ENCODE measurements around the gene PBX1.
A peak's percentile ranks its signal among the peaks of the same experiment; 100 is the strongest.

PBX1 gene

GRCh38 chr1:164635059-164635802, 76.2 kb downstream of the PBX1 start:
- no peaks in the 10 kb centered on the region for H3K36me3 Mint-ChIP-seq

DNA sequence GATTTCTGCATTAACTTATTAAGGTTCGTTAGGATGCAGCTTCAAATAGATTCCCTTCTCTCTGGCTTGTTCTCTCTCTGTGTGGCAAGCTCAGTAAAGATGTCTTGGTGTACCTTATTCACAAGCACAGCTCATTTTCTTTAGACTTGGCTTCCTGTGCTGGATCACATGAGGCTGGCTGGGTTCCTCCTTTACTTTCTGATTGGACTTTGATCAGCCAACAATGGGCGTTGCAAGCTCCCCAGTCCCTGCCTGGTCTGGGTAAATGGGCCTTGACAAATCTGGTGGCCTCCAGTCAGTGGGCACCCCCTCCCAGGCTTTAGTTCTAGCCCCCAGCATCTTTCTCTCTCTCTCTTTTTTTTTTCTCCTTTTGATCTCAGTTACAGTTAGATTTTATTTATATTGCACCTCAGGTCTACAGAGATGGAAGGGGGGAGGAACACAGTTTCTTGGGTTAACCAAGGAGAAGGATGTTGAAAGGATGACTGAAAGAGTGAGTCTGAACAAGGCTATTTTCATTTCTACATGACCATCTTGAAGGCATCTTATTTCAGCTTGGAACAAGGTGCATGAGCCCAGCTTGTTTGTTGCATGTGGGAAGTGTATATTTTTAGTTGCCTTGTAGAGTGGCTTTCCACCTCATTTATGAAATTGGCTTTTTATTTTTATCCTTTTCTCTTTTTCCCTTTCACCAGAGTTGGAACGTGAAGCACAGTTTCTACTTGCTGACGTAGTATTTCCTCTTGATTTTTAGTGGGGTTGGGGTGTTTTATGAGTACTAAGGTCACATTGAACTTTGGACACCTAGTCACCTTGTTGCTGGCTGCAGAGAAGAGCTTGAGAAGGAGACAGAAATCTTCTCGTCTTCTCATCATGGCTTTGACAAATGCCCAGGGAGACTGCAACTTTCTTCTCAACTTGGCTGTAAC, 77.1 kb downstream of the PBX1 start:
- DNase-seq (ENCODE audit: low spot score in 2 of 2) (no peak), ATAC-seq (no peak)
- H3K4me3 Mint-ChIP-seq = no peak overlapping the region
- H3K9me3 Mint-ChIP-seq = no peaks in the 10 kb centered on the region
- no peak overlapping the region for H3K27ac Mint-ChIP-seq
- no peaks in the 10 kb centered on the region for H3K4me1 Mint-ChIP-seq
- H3K36me3 Mint-ChIP-seq = no peaks in the 10 kb centered on the region

More at GRCh38 chr1:164635059-164635802, 76.2 kb downstream of the PBX1 start:
- Mint-ChIP-seq H3K4me3 (no peak overlapping the region), H3K27ac (no peak overlapping the region), H3K9me3 (no peaks in the 10 kb centered on the region), H3K4me1 (no peaks in the 10 kb centered on the region)
- DNase-seq (ENCODE audit: low spot score in 2 of 2) (no peak), ATAC-seq (no peak)

- no peak for ATAC-seq
- Mint-ChIP-seq H3K27ac (no peak overlapping the region), H3K4me1 (no peaks in the 10 kb centered on the region), H3K36me3 (no peaks in the 10 kb centered on the region), H3K9me3 (no peaks in the 10 kb centered on the region), H3K4me3 (no peak overlapping the region)
- no peak for DNase-seq (ENCODE audit: low spot score in 2 of 2)
Measured at GRCh38 chr1:164636757-164637156, 77.8 kb downstream of the PBX1 start.

DNA sequence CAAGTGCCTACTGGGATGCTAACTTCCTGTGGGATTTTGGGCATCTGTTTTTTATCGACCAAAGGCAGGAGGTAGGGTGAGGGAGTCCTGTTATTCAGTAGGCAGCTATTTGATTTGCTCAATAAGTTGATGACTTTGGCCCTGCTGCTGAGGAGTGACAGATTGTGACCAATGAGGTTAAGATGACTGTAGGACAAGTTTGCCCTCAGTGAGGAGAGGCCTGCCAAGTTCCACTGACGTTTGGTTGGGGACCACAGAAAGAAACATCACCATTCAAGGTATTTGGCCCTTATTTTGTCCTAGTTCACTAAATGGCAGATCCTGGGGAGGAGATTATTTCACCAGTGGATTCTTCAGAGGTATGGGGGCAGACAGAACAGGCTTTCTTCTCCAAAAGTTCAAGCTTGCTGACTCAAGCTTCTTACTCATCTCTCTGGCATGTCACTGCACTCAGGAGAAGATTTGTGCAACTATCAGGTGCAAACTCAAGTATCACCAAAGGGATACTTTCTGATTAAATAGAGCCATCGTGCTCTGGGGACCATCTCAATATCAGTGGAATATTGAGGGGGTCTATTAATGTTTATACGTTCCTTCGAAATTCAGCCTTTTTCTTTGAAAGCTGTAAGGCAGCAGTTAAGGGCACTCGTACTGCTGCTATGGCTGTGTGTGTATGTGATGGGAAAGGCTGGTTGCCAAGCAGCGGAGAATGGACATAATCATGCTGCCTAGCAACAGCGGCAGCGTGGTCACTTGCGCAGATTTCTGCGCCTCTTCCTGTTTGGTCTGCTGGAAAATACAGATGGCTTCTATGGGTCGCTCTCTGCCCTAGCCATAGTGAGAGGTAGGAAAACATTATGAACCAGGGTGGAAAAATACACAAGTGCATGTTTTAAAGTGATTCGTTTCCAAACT, 78.7 kb downstream of the PBX1 start:
- Mint-ChIP-seq H3K9me3 (no peaks in the 10 kb centered on the region), H3K4me1 (no peaks in the 10 kb centered on the region), H3K36me3 (no peaks in the 10 kb centered on the region), H3K27ac (no peak overlapping the region), H3K4me3 (no peak overlapping the region)
- DNase-seq (ENCODE audit: low spot score in 2 of 2) = no peak
- no peak for ATAC-seq

DNA sequence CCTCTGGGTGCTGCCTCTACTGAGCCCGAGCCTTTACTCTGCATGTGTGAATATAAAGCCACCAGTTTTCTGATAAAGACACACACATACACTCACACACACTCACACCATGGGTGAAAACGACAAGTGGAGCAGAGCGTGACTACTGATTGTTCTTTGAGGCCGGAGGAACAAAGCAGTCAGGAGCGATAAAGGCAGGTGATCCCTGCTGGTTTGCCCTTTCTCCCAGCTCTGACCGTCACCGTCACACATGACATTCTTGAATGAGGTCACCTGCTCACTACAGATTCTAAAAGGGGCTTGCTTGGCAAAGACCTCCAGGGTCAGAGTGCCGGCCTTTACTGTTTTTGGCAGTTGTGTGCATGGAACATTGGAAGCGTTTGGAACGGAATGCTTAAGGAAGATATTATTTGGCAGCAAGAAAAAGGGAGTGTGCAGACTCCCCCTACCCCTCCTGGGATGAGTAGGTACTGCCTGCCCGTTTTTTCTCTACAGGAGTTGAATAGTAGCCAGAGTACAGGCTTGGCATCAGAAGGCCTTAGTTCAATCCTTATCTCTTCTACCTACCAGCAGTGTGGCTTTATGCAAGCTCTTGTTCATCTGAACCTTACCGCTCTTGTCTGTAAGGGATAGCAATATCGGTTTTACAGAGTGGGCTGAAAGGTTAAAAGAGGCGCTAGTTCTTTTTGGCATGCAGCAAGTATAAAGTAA, 79.7 kb downstream of the PBX1 start:
- Mint-ChIP-seq H3K4me3 (no peak overlapping the region), H3K27ac (no peak overlapping the region), H3K4me1 (no peaks in the 10 kb centered on the region), H3K36me3 (no peaks in the 10 kb centered on the region), H3K9me3 (no peaks in the 10 kb centered on the region)
- ATAC-seq (no peak), DNase-seq (ENCODE audit: low spot score in 2 of 2) (no peak)

GRCh38 chr1:164640686-164641352, 81.8 kb downstream of the PBX1 start:
- no peak overlapping the region for H3K4me3 Mint-ChIP-seq
- H3K4me1 Mint-ChIP-seq = no peaks in the 10 kb centered on the region
- no peaks in the 10 kb centered on the region for H3K9me3 Mint-ChIP-seq
- no peak for ATAC-seq
- H3K36me3 Mint-ChIP-seq = no peaks in the 10 kb centered on the region
- no peak overlapping the region for H3K27ac Mint-ChIP-seq
- DNase-seq (ENCODE audit: low spot score in 2 of 2) = no peak

GRCh38 chr1:164641353-164641730, 82.4 kb downstream of the PBX1 start:
- DNase-seq (ENCODE audit: low spot score in 2 of 2) = no peak
- ATAC-seq = peak; percentile 48
- Mint-ChIP-seq H3K27ac (no peak overlapping the region), H3K36me3 (no peaks in the 10 kb centered on the region), H3K4me1 (no peaks in the 10 kb centered on the region), H3K4me3 (no peak overlapping the region), H3K9me3 (no peaks in the 10 kb centered on the region)

DNA sequence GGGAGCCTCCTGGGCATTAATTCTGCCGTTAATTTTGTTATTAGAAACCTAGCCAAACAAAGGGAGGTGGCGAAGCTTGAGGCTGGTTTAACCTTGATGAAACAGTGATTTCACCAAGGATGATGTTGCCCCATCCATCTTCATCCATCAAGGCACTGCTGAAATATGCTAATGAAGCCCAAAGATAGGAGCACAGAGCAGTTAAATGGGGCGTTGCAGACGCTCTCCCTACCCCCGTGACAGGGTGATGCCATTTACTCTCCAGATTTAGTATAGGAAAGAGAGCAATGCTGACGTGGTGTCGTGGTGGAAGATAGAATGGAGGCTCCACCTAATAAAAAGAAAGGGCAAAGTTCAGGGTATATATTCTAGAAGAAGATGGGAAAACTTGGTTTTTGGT, 84.0 kb downstream of the PBX1 start:
- H3K27ac Mint-ChIP-seq = no peak overlapping the region
- DNase-seq (ENCODE audit: low spot score in 2 of 2) = no peak
- H3K36me3 Mint-ChIP-seq = no peaks in the 10 kb centered on the region
- H3K9me3 Mint-ChIP-seq = no peaks in the 10 kb centered on the region
- no peaks in the 10 kb centered on the region for H3K4me1 Mint-ChIP-seq
- H3K4me3 Mint-ChIP-seq = no peak overlapping the region
- no peak for ATAC-seq

GRCh38 chr1:164644268-164644667, 85.3 kb downstream of the PBX1 start:
- no peak for DNase-seq (ENCODE audit: low spot score in 2 of 2)
- no peak overlapping the region for H3K4me3 Mint-ChIP-seq
- H3K4me1 Mint-ChIP-seq = no peaks in the 10 kb centered on the region
- H3K9me3 Mint-ChIP-seq = no peaks in the 10 kb centered on the region
- H3K36me3 Mint-ChIP-seq = no peaks in the 10 kb centered on the region
- ATAC-seq = no peak
- H3K27ac Mint-ChIP-seq = no peak overlapping the region

- Mint-ChIP-seq H3K27ac (no peak overlapping the region), H3K4me3 (no peak overlapping the region), H3K36me3 (no peaks in the 10 kb centered on the region), H3K4me1 (no peaks in the 10 kb centered on the region), H3K9me3 (no peaks in the 10 kb centered on the region)
- ATAC-seq = no peak
- DNase-seq (ENCODE audit: low spot score in 2 of 2) = no peak
Measured at GRCh38 chr1:164644774-164645644, 86.0 kb downstream of the PBX1 start.

- no peaks in the 10 kb centered on the region for H3K9me3 Mint-ChIP-seq
- ATAC-seq = no peak
- H3K27ac Mint-ChIP-seq = no peak overlapping the region
- H3K4me3 Mint-ChIP-seq = no peak overlapping the region
- no peaks in the 10 kb centered on the region for H3K36me3 Mint-ChIP-seq
- no peak for DNase-seq (ENCODE audit: low spot score in 2 of 2)
- no peaks in the 10 kb centered on the region for H3K4me1 Mint-ChIP-seq
Measured at GRCh38 chr1:164645921-164646320, 86.9 kb downstream of the PBX1 start.

GRCh38 chr1:164647211-164647610, 88.2 kb downstream of the PBX1 start:
- DNase-seq (ENCODE audit: low spot score in 2 of 2) (no peak), ATAC-seq (no peak)
- H3K9me3 Mint-ChIP-seq = no peaks in the 10 kb centered on the region
- no peak overlapping the region for H3K4me3 Mint-ChIP-seq
- H3K27ac Mint-ChIP-seq = no peak overlapping the region
- peaks cover 8% of the 10 kb centered on the region for H3K4me1 Mint-ChIP-seq
- no peaks in the 10 kb centered on the region for H3K36me3 Mint-ChIP-seq

DNA sequence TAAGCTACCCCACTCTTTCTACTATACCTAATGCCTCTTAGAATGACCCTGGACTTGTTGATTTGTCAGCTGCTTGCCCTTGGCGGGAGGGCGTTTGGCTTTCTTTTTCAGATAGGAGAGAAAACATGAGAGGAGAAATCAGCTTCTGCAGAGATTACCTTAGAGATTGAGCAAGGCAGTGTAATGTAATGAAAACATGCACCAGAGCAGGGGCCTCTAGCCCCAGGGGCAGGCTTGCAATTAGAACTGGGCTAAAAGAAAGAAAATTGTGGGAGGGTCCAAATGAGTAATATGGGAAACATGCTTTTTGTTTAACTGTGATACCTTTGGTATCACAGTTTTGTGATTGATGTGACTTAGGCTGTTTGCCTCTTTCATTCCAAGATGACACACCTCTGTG, 89.7 kb downstream of the PBX1 start:
- Mint-ChIP-seq H3K9me3 (no peaks in the 10 kb centered on the region), H3K36me3 (no peaks in the 10 kb centered on the region), H3K4me3 (no peak overlapping the region), H3K4me1 (peaks cover 8% of the 10 kb centered on the region), H3K27ac (no peak overlapping the region)
- no peak for ATAC-seq
- DNase-seq (ENCODE audit: low spot score in 2 of 2) = no peak

Measured in stimulated activated effector memory CD8-positive, alpha-beta T cell treated with anti-CD3 and anti-CD28 coated beads, Interleukin-12 subunit alpha, Interleukin-12 subunit beta, amount 100 ng/mL, for 72 hours (primary cell).